K562 (cell line): ENCODE results near the gene HIF1AN.

Experiments
- E4F1 ChIP-seq: fragments of 250-450 bp; sonication (Bioruptor Pico); IDR thresholded peaks from 2 replicates; pipeline ENCODE4 v1.5.0; 2021; ENCODE audit warnings: mild to moderate bottlenecking, borderline replicate concordance
- EP300 ChIP-seq: IDR thresholded peaks from 2 replicates; pipeline ENCODE4 v1.6.1; 2012; ENCODE audit warnings: low read length, improper control_type of control experiment
- NFRKB ChIP-seq: fragments of 450-650 bp; IDR thresholded peaks from 2 replicates; pipeline ENCODE4 v1.6.1; 2016; ENCODE audit warnings: low read depth
- POLR2AphosphoS5 ChIP-seq: IDR thresholded peaks from 2 replicates; pipeline ENCODE4 v1.6.1; 2011; ENCODE audit warnings: mild to moderate bottlenecking, low read depth, low read length, moderate library complexity; ENCODE audit not compliant: control insufficient read depth, insufficient read depth
- TF ChIP-seq, protein P1 (sequence below), 3 experiments: IDR thresholded peaks in 2 of 3; conservative IDR thresholded peaks in 1 of 3; 2 replicates each; pipeline ENCODE4 v1.5.1; 2011 to 2012; ENCODE audit warnings: low read length in 3 of 3, mild to moderate bottlenecking in 3 of 3, control low read depth in 2 of 3, improper control_type of control experiment in 1 of 3, inconsistent platforms in 1 of 3, low read depth in 1 of 3, mixed read lengths in 1 of 3, moderate library complexity in 1 of 3; ENCODE audit not compliant: insufficient read depth in 2 of 3

GRCh38 chr10:100551738-100552137 is 16.0 kb downstream of the HIF1AN start:
- TF ChIP-seq POLR2AphosphoS5 (no peak), EP300 (no peak), NFRKB (no peak), E4F1 (no peak)
- TF ChIP-seq, protein P1, sequence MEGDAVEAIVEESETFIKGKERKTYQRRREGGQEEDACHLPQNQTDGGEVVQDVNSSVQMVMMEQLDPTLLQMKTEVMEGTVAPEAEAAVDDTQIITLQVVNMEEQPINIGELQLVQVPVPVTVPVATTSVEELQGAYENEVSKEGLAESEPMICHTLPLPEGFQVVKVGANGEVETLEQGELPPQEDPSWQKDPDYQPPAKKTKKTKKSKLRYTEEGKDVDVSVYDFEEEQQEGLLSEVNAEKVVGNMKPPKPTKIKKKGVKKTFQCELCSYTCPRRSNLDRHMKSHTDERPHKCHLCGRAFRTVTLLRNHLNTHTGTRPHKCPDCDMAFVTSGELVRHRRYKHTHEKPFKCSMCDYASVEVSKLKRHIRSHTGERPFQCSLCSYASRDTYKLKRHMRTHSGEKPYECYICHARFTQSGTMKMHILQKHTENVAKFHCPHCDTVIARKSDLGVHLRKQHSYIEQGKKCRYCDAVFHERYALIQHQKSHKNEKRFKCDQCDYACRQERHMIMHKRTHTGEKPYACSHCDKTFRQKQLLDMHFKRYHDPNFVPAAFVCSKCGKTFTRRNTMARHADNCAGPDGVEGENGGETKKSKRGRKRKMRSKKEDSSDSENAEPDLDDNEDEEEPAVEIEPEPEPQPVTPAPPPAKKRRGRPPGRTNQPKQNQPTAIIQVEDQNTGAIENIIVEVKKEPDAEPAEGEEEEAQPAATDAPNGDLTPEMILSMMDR (IDR thresholded peaks at IDR 0.05 in 2 of 3, conservative IDR thresholded peaks at IDR 0.05 in 1 of 3; ENCODE audit: insufficient read depth in 2 of 3, low read depth in 1 of 3, low read length in 3 of 3), result no peak
